KBM-7 (cell line): ENCODE data around the gene CDC20B.
A peak's percentile ranks its signal among the peaks of the same experiment; 100 is the strongest.
"Not testable (repeated sequence)": the region's sequence is repeated elsewhere in the genome, so short reads cannot be mapped to it uniquely, and the experiment has no call there.

Source experiments
- DNase-seq: peaks from one replicate; pipeline ENCODE4 v3.0.0-alpha.2; 2015
- in situ Hi-C: fragments of 300-500 bp; cut with MboI; formaldehyde crosslinking; loops from 2 replicates; pipeline ENCODE4 v1.14.3; 2020; ENCODE audit warnings: low sequenced_read_pairs, low pct_unique_long_range_greater_than_20kb, mixed read lengths

Gene CDC20B

GRCh38 chr5:55114061-55114460, 58.9 kb downstream of the CDC20B start:
- in situ Hi-C loops = no loop called here
- no peak for DNase-seq

GRCh38 chr5:55113327-55113726, 59.6 kb downstream of the CDC20B start:
- in situ Hi-C loops = no loop called here
- no peak for DNase-seq

GRCh38 chr5:55110217-55110616, 62.8 kb downstream of the CDC20B start:
- in situ Hi-C loops = no loop called here

GRCh38 chr5:55108661-55109060, 64.3 kb downstream of the CDC20B start:
- no peak for DNase-seq
- in situ Hi-C loops = no loop called here

More at GRCh38 chr5:55110217-55110616, 62.8 kb downstream of the CDC20B start:
- DNase-seq = no peak

GRCh38 chr5:55105976-55106375, 67.0 kb downstream of the CDC20B start:
- in situ Hi-C loops, DNase-seq: not testable (repeated sequence)

- in situ Hi-C loops = no loop called here
- DNase-seq = peak; percentile 10
Measured at GRCh38 chr5:55104946-55105701, 67.9 kb downstream of the CDC20B start.

- no peak for DNase-seq
- in situ Hi-C loops = no loop called here
Measured at GRCh38 chr5:55104036-55104772, 68.8 kb downstream of the CDC20B start.

GRCh38 chr5:55102348-55102747, 70.6 kb downstream of the CDC20B start, which contains the start of gene GZMA:
GZMA (plus strand) TSS chr5:55102646; CDS start chr5:55102683, 37 bp downstream.
- DNase-seq = peak; percentile 38
- in situ Hi-C loops = no loop called here

GRCh38 chr5:55101556-55102276, 71.3 kb downstream of the CDC20B start:
- DNase-seq = no peak
- in situ Hi-C loops = no loop called here

GRCh38 chr5:55101148-55101547, 71.8 kb downstream of the CDC20B start:
- in situ Hi-C loops = not testable (repeated sequence)

GRCh38 chr5:55096861-55097260, 76.1 kb downstream of the CDC20B start:
- in situ Hi-C loops = no loop called here

More at GRCh38 chr5:55101148-55101547, 71.8 kb downstream of the CDC20B start:
- DNase-seq = not testable (repeated sequence)

GRCh38 chr5:55096182-55096581, 76.8 kb downstream of the CDC20B start:
- in situ Hi-C loops = no loop called here
- no peak for DNase-seq

More at GRCh38 chr5:55096861-55097260, 76.1 kb downstream of the CDC20B start:
- no peak for DNase-seq

GRCh38 chr5:55091011-55091410, 82.0 kb downstream of the CDC20B start:
- in situ Hi-C loops, DNase-seq: not testable (repeated sequence)

GRCh38 chr5:55089301-55089700, 83.7 kb downstream of the CDC20B start:
- DNase-seq, in situ Hi-C loops: not testable (repeated sequence)

- no peak for DNase-seq
- in situ Hi-C loops = no loop called here
Measured at GRCh38 chr5:55081541-55081940, 91.4 kb downstream of the CDC20B start.

GRCh38 chr5:55073211-55073610, 99.8 kb downstream of the CDC20B start:
- no peak for DNase-seq
- in situ Hi-C loops = no loop called here

GRCh38 chr5:55072666-55073065, 100.3 kb downstream of the CDC20B start:
- in situ Hi-C loops = no loop called here
- no peak for DNase-seq

- DNase-seq = no peak
- in situ Hi-C loops = no loop called here
Measured at GRCh38 chr5:55071413-55071812, 101.6 kb downstream of the CDC20B start.

GRCh38 chr5:55070968-55071367, 102.0 kb downstream of the CDC20B start:
- no peak for DNase-seq
- in situ Hi-C loops = no loop called here

GRCh38 chr5:55066277-55066676, 106.7 kb downstream of the CDC20B start:
- no peak for DNase-seq
- in situ Hi-C loops = no loop called here
